A673 (cell line): ENCODE results near the gene DCAF8.

Experiments used
- CTCF ChIP-seq: fragments of 300-800, 200-600 bp; sonication (generic); conservative IDR thresholded peaks from 2 replicates; pipeline ENCODE4 v1.5.1; 2017; ENCODE audit warnings: low read depth, mild to moderate bottlenecking, antibody characterized with exemption, low read length, moderate library complexity, mixed read lengths
- EZH2 ChIP-seq: fragments of 200-600 bp; sonication (generic); IDR thresholded peaks from 2 replicates; pipeline ENCODE4 v1.6.1; 2017; ENCODE audit warnings: borderline replicate concordance, low read depth, mild to moderate bottlenecking, mixed read lengths, antibody characterized with exemption, low read length; ENCODE audit not compliant: poor library complexity, severe bottlenecking

- no peak for TF ChIP-seq CTCF
- no peak for TF ChIP-seq EZH2
These were observed 54.4 kb downstream of the DCAF8 start for GRCh38 chr1:160207771-160208556.
